GM04503 (cell line): Measurements from ENCODE around the gene NMNAT1.
"Not testable (repeated sequence)": the region's sequence is repeated elsewhere in the genome, so short reads cannot be mapped to it uniquely, and the experiment has no call there.

Experiments used
- DNase-seq: peaks from one replicate; pipeline ENCODE4 v3.0.0-alpha.2; 2012; ENCODE audit warnings: low read depth

Gene NMNAT1

DNA sequence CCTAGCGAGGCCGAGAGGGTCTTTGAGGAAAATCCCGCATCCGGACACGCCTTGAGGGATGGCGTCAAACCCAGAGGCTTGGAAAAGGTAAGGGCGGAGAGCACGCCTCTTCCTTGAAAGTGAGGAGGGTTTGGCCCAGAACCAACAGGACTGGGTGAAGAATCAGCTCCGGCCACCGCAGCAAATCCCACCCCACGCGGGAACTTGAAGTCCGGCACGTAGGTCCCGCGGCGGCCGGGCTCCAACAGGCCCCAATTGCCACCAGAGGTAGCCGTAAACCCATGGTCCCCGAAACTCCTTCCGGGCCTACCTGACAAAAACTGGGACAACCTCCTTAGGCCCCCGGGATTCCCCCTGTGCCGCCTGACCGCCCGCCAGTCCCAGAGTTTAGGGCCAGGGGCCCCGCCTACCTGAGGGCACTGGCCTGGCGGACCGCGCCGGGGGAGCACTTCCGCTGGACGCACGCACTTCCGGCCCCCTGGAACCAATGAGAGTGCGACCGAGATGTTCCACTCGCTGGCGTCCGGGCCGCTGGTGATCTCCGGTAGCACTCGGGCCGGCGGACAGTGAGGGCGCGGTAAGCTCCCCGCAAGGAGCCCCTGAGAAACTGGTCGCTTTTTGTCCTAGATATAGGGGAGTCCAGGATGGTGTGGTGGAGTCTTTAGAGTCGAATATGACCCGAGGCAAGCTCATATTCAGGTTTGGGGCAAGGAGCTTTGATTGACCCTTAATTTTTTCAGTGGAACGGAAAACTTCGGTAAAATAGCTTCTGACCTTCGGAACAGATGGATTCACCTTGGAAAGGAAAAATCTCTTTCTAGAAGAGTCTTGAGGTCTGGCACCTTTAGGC lies at the start of gene NMNAT1, which contains the start of gene LZIC:
NMNAT1 (plus strand) TSS at position 537 of the 850 bp plus-strand sequence. CDS start 28,599 bp downstream, outside the sequence.
LZIC (minus strand) TSS at position 453 of the 850 bp plus-strand sequence. CDS start 6,772 bp downstream, outside the sequence.
- DNase-seq = peak; percentile 57

DNA sequence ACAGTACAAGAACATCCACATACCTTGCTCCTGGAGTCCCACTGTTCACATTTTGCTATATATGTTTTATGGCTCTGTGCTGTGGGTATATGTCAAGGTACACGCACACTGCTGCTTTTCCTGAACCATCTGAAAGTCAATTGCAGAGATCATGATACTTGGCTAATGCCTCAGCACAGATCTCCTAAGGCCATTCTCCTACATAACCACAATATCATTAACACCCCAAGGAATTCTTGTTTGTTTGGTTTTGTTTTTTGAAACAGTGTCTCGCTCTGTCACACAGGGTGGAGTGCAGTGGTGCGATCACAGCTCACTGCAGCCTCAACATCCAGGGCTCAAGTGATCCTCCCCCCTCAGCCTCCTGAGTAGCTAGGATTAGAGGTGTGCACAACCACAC lies 49.2 kb upstream of the NMNAT1 start:
- no peak for DNase-seq

DNA sequence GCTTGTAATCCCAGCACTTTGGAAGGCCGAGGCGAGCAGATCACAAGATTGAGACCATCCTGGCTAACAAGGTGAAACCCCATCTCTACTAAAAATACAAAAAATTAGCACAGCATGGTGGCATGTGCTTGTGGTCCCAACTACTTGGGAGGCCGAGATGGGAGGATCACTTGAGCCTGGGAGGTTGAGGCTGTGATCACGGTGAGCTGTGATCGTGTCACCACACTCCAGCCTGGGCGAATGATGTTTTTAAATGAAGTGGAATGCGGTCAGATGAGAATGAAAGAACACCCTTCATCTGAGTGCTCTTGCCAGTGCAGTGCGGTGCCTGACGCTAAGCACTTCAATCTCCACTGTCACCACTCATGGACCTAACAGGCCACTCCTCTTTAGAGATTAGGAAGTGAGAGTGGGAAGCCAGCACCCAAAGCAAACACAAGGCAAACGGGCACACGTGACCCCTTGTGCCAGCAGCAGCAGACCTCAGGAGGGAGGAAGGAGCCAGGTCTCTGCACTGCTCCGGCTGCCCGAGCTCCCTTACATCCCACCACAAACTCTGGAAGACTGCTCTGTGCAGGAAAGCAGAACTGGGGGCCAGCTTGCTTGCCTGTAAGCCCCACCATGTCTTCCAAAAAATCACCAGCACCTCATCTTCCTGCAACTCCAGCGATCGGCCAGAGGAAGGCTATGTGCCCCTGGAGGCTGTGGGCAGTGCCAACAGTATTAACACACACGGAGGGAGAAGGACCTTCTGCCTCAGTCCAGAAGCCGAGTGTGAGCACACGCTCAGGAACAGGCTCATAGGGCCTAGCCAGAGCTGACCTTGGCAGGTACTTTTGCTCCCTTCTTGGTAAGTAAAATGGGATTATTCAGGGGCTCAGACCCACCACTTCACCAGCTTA lies 42.9 kb upstream of the NMNAT1 start:
- no peak for DNase-seq

DNA sequence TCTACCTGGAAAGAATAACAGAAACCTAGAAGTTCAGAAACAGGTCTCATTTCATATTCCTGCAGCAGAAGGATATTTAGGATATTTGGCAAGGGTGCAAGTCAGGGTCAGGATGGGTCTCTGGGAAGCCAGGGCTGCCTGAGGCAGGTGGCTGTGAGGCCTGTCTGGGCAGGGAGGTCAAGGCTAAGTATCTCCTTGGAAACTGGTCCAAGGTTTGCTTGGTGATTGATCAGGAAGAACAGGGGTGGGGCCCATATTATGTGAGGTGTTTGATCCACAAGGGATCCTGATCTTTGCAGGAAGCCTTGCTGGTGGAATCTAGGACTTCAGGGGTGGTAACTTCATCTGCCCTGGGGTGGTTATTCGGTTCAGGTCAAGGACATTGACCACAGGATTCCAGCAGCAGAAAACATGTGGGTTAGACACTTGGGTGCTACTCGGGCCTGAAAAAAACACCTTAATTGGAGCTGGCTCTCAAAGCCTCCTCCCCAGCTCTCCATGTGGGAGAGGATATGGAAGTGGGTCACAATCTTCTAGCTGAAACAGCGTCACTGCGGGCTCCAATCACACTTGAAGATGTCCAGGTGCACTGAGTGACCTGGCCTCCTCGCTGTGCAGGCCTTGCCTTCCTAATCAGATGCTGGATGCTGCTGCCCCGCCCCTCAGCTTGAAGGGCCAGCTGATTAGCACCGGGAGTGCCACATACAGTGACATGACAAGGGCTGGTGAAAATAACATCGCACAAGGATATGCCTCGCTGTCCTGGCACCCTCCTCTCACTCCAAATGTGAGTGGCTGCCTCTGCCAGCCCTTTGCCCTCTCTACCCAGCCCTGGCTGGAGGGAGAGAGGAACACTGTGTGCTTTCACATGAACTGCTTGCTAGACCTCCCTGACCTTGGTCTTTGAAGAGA lies 41.9 kb upstream of the NMNAT1 start:
- no peak for DNase-seq

DNA sequence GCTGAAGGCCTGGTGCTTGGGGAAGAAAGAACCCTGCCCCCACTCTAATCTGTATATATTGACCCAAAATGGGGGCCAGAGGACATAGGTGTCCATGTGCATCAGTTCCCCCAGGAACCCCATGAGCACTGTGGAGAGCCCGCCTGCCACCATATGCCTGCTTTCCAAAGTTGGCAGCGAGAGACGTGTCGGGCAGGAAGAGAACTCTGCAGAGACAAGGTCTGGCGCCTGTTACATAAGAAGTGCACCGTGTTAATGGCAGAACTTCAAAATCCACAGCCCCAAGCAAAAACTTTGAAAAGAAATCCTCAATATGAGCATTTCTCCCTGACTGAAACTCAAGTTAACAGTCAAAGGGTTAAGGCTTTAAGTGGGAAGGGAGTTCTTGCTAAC lies 41.2 kb upstream of the NMNAT1 start:
- DNase-seq = no peak

DNA sequence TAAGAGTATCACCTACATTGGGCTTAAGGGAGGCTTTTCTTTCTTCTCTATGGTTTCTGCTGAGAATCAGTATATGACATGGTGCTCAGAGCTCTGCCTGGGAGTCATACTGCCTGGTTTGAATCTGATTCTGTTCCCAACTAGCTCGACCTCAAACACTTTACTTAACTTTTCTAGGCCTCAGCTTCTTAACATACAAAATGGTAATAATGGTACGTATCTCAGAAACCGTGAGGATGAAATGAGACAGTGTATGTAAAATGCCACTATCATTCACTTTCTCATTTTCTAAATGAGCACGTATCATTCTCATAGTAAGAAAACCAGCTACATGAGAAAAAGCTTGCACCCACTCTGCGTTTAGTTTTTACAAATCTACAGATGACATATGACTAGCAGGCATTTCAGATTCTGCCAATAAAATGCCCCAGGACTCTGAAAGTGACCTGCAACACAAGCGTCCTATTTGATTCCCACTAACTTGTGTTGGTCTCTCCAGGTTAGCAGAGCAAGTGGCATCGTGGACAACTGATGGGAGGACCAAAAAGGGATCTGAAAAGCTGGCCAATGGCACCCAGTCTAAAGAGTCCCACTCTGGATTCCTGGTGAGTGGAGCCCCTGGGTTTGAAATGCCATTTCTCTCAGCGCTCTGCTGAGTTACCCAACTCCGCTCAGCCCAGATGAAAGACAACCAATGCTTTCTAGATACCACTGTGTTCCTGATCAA lies 39.3 kb upstream of the NMNAT1 start:
- DNase-seq = no peak

DNA sequence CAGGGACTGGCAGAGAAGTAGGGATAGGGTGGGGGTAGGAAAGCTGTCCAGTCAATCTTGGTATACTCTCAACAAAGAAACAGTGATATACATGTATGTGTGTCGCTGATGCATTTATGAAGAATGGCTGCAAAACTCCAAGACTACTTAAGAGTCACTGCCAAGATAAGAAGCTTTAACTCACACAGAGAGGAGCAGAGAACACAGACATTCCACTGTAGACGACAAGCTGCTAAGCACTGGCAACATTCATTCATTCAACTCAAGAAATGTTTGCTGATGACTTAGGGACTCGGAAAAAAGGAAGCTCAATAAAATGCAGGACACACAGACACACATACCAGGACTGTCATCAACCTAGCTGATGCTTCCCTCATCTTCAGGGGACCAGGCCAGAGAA lies 38.7 kb upstream of the NMNAT1 start:
- no peak for DNase-seq

DNA sequence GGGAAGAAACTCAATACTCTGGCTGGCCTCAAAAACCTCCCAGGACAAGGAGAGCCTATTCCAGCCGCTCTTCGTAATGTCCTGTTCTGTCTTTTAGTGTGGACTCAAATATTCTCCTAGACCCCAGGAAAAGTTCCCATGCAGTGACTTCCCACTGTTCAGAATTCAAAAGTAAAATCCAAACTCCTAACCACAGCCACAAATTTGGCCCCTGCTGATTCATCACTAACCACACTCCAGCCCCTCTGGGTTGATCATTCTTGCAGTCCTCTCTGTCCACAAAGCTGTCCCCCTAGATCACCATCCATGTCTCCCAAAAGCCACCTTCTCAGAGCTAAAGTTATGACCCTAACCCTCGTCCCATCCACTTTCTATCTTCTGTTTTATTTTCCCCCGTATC lies 38.3 kb upstream of the NMNAT1 start:
- DNase-seq = no peak

DNA sequence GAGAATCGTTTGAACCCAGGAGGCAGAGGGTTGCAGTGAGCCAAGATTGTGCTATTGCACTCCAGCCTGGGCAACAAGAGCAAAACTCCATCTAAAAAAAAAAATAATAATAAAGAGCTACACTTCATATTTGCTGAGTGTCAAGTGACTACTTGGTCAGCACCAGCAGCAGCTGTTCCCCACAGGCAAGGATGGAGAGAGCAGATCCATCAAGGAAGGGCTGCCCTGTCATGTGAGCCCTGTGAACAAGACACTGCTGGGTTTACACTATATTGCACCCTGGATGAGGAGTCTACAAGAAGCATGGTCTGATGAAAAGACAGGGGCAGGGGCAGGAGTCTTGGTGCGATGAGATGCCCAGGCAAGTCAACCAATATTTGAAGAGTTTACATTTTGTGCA lies 36.8 kb upstream of the NMNAT1 start:
- no peak for DNase-seq

DNA sequence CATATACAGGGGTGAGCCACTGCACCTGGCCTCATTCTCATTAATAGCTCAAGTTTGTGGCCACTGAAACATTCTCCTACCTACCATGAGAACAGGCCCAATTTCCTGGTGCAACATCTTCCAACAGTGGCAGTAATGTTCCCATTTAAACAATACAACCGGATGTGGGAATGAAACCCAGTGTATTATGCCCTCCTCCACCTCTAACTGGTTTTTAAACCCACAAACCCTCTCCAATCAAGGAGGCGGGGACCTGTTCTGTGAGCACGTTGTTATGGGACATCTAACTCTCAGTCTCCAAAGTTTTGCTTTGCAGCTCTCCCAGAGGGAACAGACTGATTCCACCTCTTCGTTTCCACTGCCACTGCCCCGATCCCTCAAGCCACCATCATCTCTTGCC lies 35.8 kb upstream of the NMNAT1 start:
- no peak for DNase-seq

DNA sequence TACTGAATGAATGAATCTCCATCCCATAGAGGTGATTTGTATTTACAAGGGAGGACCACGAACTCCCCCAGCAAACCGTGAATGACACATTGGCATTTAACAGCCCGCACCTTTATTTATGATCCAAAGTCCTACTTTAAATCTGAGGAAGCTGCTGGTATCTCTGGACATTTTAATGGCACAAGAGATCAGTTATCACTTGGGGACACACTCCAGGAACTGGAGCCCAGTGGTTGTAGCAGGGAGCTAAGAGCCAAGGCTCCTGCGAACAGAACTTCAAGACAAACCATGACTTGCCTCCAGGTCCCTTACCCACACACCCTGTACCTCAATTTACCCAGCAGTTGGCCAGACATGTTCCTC lies 34.4 kb upstream of the NMNAT1 start:
- DNase-seq = no peak

DNA sequence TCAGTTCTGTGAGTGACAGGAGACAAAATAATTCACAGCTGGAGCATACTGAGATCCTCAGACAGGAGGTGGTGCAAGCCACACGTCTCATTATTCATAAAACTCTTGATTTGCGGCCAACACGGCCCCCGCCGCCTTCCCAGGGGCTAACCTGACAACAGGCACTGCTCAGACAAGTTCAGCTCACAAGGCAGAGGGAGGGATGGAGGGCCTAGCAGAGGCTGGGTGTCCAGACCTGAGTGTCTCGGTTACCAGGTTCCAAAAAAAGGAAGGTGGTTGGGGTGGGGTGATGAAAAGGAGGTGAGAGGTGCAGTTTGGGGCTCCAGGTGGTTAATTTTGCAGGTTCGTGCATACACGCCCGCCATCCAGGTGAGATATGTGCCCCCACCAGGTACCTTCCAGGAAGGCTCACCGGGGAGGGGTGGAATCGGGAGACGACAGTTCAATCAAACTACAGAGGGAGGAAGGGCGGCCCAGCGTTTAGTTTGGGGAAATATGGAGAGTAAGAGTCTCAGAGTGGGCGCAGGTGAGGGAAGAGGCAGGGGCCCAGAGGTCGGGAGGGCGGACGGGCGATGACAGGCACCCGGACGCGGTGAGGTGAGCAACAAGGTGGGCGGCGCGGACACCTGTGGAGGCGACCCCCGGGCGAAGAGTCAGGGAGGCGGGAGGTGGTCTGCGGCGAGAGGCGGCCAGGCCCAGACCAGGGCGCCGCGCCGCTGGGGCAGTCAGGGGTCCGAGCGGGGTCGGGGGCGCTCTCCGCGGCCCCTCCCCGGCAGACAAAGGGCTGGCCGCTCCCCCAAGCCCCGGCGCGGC lies 33.8 kb upstream of the NMNAT1 start:
- no peak for DNase-seq

DNA sequence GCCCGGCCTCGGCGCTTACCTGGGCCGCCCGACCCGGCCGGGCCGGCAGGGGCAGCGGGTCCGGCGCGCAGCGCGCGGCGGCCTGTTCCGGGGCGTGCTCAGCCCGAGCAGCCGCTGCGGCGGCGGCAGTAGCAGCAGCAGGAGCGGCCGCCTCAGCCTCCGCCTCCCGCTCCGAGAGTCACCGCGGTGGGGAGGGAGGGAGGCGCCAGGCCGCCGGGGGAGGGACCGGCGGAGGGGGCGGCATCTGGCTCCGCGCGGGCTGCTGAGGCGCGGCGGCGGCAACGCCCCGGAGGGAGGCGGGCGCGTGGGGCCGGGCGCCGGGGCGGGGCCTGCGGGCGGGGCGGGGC lies 33.2 kb upstream of the NMNAT1 start, which contains the start of gene CTNNBIP1:
CTNNBIP1 (minus strand) TSS at position 194 of the 347 bp plus-strand sequence. CDS start 38,205 bp downstream, outside the sequence.
- DNase-seq = no peak

DNA sequence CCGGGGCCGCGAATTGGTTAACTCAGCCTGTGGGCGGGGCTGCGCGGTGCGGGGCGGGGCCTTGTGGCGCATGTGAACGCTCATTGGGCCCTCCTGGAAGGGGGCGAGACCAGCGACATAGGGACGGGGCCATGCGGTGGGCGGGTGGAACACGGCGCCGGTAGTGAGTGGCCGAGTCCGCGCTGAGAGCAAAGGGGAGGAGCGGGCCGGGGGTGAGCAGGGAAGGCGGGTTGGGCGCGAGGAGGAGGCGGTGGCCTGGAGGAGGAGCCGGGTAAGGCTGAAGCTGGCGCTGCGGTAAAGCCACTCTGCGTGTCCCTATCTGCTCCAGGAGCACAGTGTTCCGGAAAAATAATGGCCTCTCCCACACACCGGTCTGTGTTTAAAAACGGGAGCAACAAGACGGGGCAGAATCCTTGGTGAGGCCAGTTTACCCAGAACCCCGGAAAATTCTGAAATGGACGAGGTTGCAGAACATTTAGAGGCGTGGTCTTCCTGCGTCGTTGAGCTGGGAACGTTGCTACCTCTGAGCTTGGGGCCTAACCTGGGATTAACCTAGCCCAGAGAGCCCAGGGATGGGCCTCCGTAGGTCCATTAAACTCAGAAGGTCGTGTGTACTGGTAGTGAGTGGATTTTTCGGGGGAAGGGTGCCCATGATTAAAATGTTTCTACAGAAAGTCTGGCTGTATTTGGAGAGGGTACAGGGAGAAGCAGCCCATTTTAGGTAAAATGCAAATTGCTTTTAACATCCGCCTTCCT lies 32.7 kb upstream of the NMNAT1 start:
- DNase-seq = peak; percentile 83

DNA sequence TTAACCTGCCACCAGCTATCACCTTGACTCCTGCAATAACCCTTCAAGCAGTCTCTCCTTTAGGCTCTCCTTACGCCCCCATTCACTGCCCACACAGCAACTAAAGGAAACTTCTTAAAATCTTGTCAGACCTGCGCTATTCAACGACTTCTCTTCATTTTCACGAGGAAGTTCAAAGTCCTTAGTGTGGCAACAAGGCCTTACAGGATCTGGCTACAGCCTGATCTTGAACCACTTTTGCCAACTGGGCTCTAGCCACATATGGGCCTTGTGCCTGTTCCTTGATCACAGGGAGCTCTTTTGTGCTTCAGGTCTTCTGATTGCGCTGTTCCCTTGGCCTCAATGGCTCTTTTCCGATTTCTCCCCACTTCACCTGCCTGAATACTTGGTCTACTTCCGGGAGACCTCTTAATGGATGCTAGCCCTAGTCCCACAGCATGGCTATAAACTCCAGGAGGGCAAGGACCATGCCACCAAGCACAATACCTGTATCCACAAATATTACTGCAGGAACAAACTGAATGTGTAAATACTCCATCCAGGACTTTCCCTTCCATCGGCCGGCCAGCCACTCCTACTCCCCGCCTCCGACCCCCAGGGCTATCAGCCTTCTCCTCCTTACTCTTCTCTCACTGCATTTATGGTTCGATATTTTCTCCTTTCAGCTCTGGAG lies 30.9 kb upstream of the NMNAT1 start:
- no peak for DNase-seq

DNA sequence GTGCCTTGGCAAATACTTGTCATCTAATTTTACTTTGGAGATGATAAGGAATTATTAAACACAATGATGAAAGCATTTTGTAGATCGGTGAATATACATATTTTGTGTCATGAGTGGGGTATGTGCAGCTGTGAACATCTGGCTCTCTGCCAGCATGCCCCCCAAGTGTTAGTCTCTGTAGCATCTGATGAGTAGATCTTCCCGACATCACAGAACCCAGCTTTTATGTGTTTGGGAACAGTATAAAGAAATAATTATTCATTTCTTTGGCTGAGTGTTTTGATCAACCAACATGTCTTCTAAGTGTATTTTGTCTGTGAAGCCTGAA lies 28.7 kb upstream of the NMNAT1 start:
- DNase-seq = no peak

DNA sequence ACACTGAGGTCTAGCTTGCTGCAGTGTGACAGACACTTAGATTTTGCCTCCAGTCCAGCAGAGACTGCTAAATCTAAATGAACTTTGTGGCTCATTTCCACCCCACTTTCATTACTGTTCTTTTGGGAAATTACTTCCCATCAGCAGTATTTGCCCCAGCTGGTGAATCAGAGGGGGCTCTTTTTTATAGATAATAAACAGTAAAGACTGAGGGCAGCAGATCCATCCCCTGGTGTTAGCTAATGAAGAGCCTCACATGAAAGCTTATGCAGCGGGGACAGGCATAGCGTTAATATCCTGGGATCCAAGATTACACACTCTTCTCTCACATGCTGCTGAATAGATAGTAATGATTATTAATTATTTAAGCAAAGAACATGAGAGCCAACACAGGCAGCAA lies 26.8 kb upstream of the NMNAT1 start:
- no peak for DNase-seq

DNA sequence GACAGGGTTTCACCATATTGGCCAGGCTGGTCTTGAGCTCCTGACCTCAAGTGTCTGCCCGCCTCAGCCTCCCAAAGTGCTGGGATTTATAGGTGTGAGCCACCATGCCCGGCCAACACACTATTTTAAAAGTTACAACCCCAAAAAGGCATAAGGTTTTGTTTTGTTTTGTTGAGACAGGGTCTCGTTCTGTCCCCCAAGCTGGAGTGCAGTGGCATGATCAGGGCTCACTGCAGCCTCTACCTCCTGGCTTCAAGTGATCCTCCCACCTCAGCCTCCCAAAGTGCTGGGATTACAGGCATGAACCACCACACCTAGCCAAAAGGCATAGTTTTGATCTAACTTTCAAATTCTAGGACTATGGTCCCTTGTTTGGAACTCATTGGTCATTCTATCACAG lies 25.8 kb upstream of the NMNAT1 start:
- not testable (repeated sequence) for DNase-seq

DNA sequence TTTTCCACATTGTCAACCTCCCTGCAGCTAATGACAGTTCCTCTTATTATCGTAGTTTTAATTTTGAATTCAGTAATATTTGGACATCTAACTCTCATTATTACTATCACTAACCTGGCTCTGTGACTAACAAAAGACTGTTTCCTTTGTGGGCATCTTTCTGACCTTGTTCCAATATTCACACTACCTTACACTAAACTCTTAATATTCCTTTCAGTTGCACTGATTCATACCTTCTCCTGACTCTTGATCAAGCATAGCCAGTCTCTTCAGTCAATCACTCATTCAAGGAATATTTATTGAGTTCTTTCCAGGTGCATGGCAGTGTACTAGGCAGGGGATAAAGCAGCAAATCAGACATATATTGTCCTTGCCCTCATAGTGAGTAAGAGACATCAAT lies 25.4 kb upstream of the NMNAT1 start:
- DNase-seq = no peak
